OCI-LY7 (cell line): Measurements from ENCODE around the gene RANBP17. TPM values are rescaled to one million over a fixed set of nuclear protein-coding genes. Genes with fewer than 3 reads are reported as not detected.
"Not testable (repeated sequence)": the region's sequence is repeated elsewhere in the genome, so short reads cannot be mapped to it uniquely, and the experiment has no call there.

ENCODE experiments used
- BruUV-seq: library from RNA; stranded (reverse); fragments of 400-500 nt; replicated peaks from 2 replicates; lab custom pipeline; 2021; lab: Mats Ljungman, UMichigan
- CTCF ChIA-PET: fragments of 300-600 bp; sonication (Branson Sonifier 250); formaldehyde crosslinking; loops from one replicate; lab custom pipeline; 2022; ENCODE audit warnings: antibody characterized with exemption; ENCODE audit not compliant: unreplicated experiment; lab: Charles Lee
- POLR2A ChIA-PET: fragments of 300-600 bp; sonication (Branson Sonifier 250); formaldehyde crosslinking; loops from one replicate; lab custom pipeline; 2022; ENCODE audit warnings: antibody characterized with exemption; lab: Charles Lee
- DNase-seq: peaks from one replicate; pipeline ENCODE4 v3.0.0-alpha.2; 2015; ENCODE audit warnings: low spot score
- H2AFZ ChIP-seq: fragments of 200-600 bp; sonication (generic), shearing (Covaris generic); 2 replicates; pipeline ENCODE4 v1.6.1; 2014; ENCODE audit warnings: mild to moderate bottlenecking, antibody characterized with exemption, low read length, moderate library complexity
- H3K27ac ChIP-seq: fragments of 200-600 bp; sonication (generic); 2 replicates; pipeline ENCODE4 v1.5.1; 2014; ENCODE audit warnings: mixed run types, low read depth, mild to moderate bottlenecking, moderate library complexity, low read length, inconsistent platforms; ENCODE audit not compliant: poor library complexity, severe bottlenecking
- H3K36me3 ChIP-seq: fragments of 200-600 bp; sonication (generic); 2 replicates; pipeline ENCODE4 v1.6.1; 2014; ENCODE audit warnings: mild to moderate bottlenecking, antibody characterized with exemption, low read length, moderate library complexity, mixed read lengths; ENCODE audit not compliant: insufficient read depth
- H3K4me1 ChIP-seq: fragments of 200-600 bp; sonication (generic); 2 replicates; pipeline ENCODE4 v1.5.1; 2014; ENCODE audit warnings: mild to moderate bottlenecking, low read length; ENCODE audit not compliant: insufficient read depth, poor library complexity, severe bottlenecking
- H3K4me2 ChIP-seq: fragments of 200-600 bp; sonication (generic); 2 replicates; pipeline ENCODE4 v1.6.1; 2014; ENCODE audit warnings: mild to moderate bottlenecking, low read length
- H3K4me3 ChIP-seq: fragments of 200-600 bp; sonication (generic); 2 replicates; pipeline ENCODE4 v1.5.1; 2014; ENCODE audit warnings: mild to moderate bottlenecking, low read depth, low read length; ENCODE audit not compliant: poor library complexity, severe bottlenecking
- H3K79me2 ChIP-seq: fragments of 200-600 bp; sonication (generic); 2 replicates; pipeline ENCODE4 v1.6.1; 2016; ENCODE audit warnings: low read depth, mild to moderate bottlenecking, low read length, moderate library complexity, mixed read lengths; ENCODE audit not compliant: insufficient read depth
- H3K9me2 ChIP-seq: fragments of 200-600 bp; sonication (generic); 2 replicates; pipeline ENCODE4 v1.6.1; 2016; ENCODE audit warnings: mild to moderate bottlenecking, low read length, mixed read lengths; ENCODE audit not compliant: insufficient read depth
- H3K9me3 ChIP-seq: fragments of 200-600 bp; sonication (generic); 2 replicates; pipeline ENCODE4 v1.6.1; 2014; ENCODE audit warnings: mild to moderate bottlenecking, mixed run types, low read length, mixed read lengths
- H4K20me1 ChIP-seq: fragments of 200-600 bp; sonication (generic); 2 replicates; pipeline ENCODE4 v1.6.1; 2014; ENCODE audit warnings: mild to moderate bottlenecking, antibody characterized with exemption, low read length, moderate library complexity, mixed read lengths; ENCODE audit not compliant: insufficient read depth
- CTCF ChIP-seq: fragments of 200-600 bp; sonication (generic); conservative IDR thresholded peaks from 2 replicates; pipeline ENCODE4 v1.5.1; 2014; ENCODE audit warnings: mild to moderate bottlenecking, antibody characterized with exemption, low read length, moderate library complexity, mixed read lengths
- EZH2phosphoT487 ChIP-seq: fragments of 200-600 bp; sonication (generic); IDR thresholded peaks from 2 replicates; pipeline ENCODE4 v1.6.1; 2018; ENCODE audit warnings: low read depth, borderline replicate concordance, mild to moderate bottlenecking, mixed run types, antibody characterized with exemption, low read length, moderate library complexity, mixed read lengths
- intact Hi-C: fragments of 100-400 bp; cut with micrococcal nuclease; formaldehyde crosslinking; loops from one replicate; pipeline ENCODE4 v1.10.0; 2022; ENCODE audit not compliant: unreplicated experiment
- total RNA-seq, 2 experiments: library from RNA; depleted of rRNA in 1 of 2; stranded (reverse); fragments of >200 nt in 1 of 2; shearing (Covaris generic) in 1 of 2; gene quantifications; 2 replicates each; pipeline ENCODE4 v1.2.3, GENCODE V29; 2014 to 2022

Gene RANBP17
- total RNA-seq, 2 experiments from 2014 or later, result not detected

- H3K9me2 ChIP-seq, result no peaks in the 10 kb centered on the region
- BruUV-seq, result no TSS peak
- H3K27ac ChIP-seq, result no peak overlapping the region
- H3K4me3 ChIP-seq, result no peak overlapping the region
- H3K79me2 ChIP-seq, result no peaks in the 10 kb centered on the region
- no peaks in the 10 kb centered on the region for H4K20me1 ChIP-seq
- H3K36me3 ChIP-seq, result no peaks in the 10 kb centered on the region
- CTCF ChIA-PET, result no interaction called here
- H3K4me1 ChIP-seq, result no peaks in the 10 kb centered on the region
- no peak for DNase-seq
- H3K4me2 ChIP-seq, result no peak overlapping the region
- no peak overlapping the region for H2AFZ ChIP-seq
- POLR2A ChIA-PET, result interaction anchor here (0.6 kb wide), 1 partner anchor 36 kb away, joined by 3 read pairs; no protein-coding TSS in a partner anchor
- intact Hi-C loops, result no loop called here
- no peaks in the 10 kb centered on the region for H3K9me3 ChIP-seq
- TF ChIP-seq CTCF, result no peak
- no peak for TF ChIP-seq EZH2phosphoT487
Observed at GRCh38 chr5:171295801-171296200, 434.0 kb downstream of the RANBP17 start.

- H3K9me3 ChIP-seq, DNase-seq, H4K20me1 ChIP-seq, H3K4me3 ChIP-seq, H3K9me2 ChIP-seq, H3K79me2 ChIP-seq, H2AFZ ChIP-seq, H3K36me3 ChIP-seq, H3K27ac ChIP-seq, CTCF ChIA-PET, H3K4me2 ChIP-seq, H3K4me1 ChIP-seq, POLR2A ChIA-PET, intact Hi-C loops, BruUV-seq: not testable (repeated sequence)
Observed at GRCh38 chr5:171297941-171298340, 436.1 kb downstream of the RANBP17 start.

GRCh38 chr5:171299228-171299627 is 437.4 kb downstream of the RANBP17 start:
- ChIA-PET CTCF (no interaction called here), POLR2A (interaction anchor here (0.6 kb wide), 1 partner anchor 49 kb away, joined by 3 read pairs; no protein-coding TSS in a partner anchor)
- no TSS peak for BruUV-seq

More at GRCh38 chr5:171299228-171299627, 437.4 kb downstream of the RANBP17 start:
- no peaks in the 10 kb centered on the region for H4K20me1 ChIP-seq
- no peak for TF ChIP-seq EZH2phosphoT487
- TF ChIP-seq CTCF, result no peak
- H3K9me2 ChIP-seq, result no peaks in the 10 kb centered on the region
- intact Hi-C loops, result no loop called here
- no peaks in the 10 kb centered on the region for H3K36me3 ChIP-seq
- H3K9me3 ChIP-seq, result no peaks in the 10 kb centered on the region
- no peak overlapping the region for H3K4me2 ChIP-seq
- H3K4me1 ChIP-seq, result no peaks in the 10 kb centered on the region
- no peaks in the 10 kb centered on the region for H3K79me2 ChIP-seq
- no peak overlapping the region for H3K27ac ChIP-seq
- DNase-seq, result no peak
- no peak overlapping the region for H2AFZ ChIP-seq
- H3K4me3 ChIP-seq, result no peak overlapping the region
